Activated CD4-positive, alpha-beta T cell treated with anti-CD3 and anti-CD28 coated beads, Interleukin-2, Interleukin-4, amounts not matched to agents 100 ng/mL and 50 ng/mL, durations not matched to agents 16 hours and 8 hours (primary cell): Measurements from ENCODE around the gene SMARCC1.

Source experiments
- DNase-seq: peaks from one replicate; pipeline ENCODE4 v3.0.0-alpha.2; 2020; ENCODE audit warnings: low spot score

Gene SMARCC1

GRCh38 chr3:47701388-47701787 is 80.3 kb downstream of the SMARCC1 start:
- no peak for DNase-seq

- DNase-seq = no peak
These were observed 89.5 kb downstream of the SMARCC1 start for GRCh38 chr3:47692158-47692557.

GRCh38 chr3:47688488-47688887 is 93.2 kb downstream of the SMARCC1 start:
- no peak for DNase-seq

- DNase-seq = no peak
These were observed 96.7 kb downstream of the SMARCC1 start for GRCh38 chr3:47685037-47685436.

GRCh38 chr3:47681016-47681415 is 100.7 kb downstream of the SMARCC1 start:
- no peak for DNase-seq

- DNase-seq = no peak
These were observed 103.0 kb downstream of the SMARCC1 start for GRCh38 chr3:47678446-47679338.

GRCh38 chr3:47669026-47669749 is 112.5 kb downstream of the SMARCC1 start:
- DNase-seq = no peak

GRCh38 chr3:47666118-47666517 is 115.6 kb downstream of the SMARCC1 start:
- DNase-seq = no peak

GRCh38 chr3:47664519-47664918 is 117.2 kb downstream of the SMARCC1 start:
- DNase-seq = no peak

- no peak for DNase-seq
These were observed 118.0 kb downstream of the SMARCC1 start for GRCh38 chr3:47663630-47664240.

- DNase-seq = no peak
These were observed 120.5 kb downstream of the SMARCC1 start for GRCh38 chr3:47661121-47661752.

GRCh38 chr3:47658444-47658843 is 123.2 kb downstream of the SMARCC1 start:
- DNase-seq = no peak

- no peak for DNase-seq
These were observed 129.6 kb downstream of the SMARCC1 start for GRCh38 chr3:47652142-47652541.

GRCh38 chr3:47650294-47650693 is 131.4 kb downstream of the SMARCC1 start:
- DNase-seq = no peak

GRCh38 chr3:47647550-47647949 is 134.1 kb downstream of the SMARCC1 start:
- DNase-seq = no peak

GRCh38 chr3:47646362-47646761 is 135.3 kb downstream of the SMARCC1 start:
- DNase-seq = no peak

- DNase-seq = no peak
These were observed 136.1 kb downstream of the SMARCC1 start for GRCh38 chr3:47645551-47645950.

- no peak for DNase-seq
These were observed 138.6 kb downstream of the SMARCC1 start for GRCh38 chr3:47643092-47643491.

- DNase-seq = no peak
These were observed 140.0 kb downstream of the SMARCC1 start for GRCh38 chr3:47641739-47642138.

GRCh38 chr3:47636921-47637320 is 144.8 kb downstream of the SMARCC1 start:
- DNase-seq = no peak

- DNase-seq = no peak
These were observed 145.5 kb downstream of the SMARCC1 start for GRCh38 chr3:47636225-47636624.

GRCh38 chr3:47635536-47635935 is 146.2 kb downstream of the SMARCC1 start:
- no peak for DNase-seq
